Colon (tissue), 2 donors: ENCODE measurements around the gene SPATA31E1.

ENCODE experiments used
- FAIRE-seq: peaks from 2 replicates; lab custom pipeline; 2012; peaks lifted over from hg19 to GRCh38; lab: Jason Lieb, UNC
- donor health status: control.
- donor health status: control.

SPATA31E1 gene

GRCh38 chr9:87863882-87864465 is 18.7 kb upstream of the SPATA31E1 start:
- FAIRE-seq: no peak

DNA sequence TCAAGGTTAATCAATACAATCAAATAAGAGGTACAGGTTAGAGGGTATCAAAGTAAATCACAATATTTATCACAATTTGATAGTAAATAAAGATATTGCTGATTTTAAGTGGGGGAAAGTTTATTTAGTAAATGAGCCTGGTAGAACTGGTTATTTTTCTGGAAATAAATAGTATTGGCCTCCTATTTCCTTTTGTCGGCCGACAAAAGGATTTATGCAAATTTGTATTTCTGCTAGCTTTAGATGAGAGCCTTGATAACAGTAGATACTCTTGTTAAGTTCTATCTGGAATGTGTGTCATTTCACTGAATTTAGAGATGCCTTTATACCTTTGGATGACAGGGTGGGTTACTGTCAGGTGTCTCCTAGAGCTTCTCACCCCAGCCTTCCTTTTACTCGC is 17.8 kb upstream of the SPATA31E1 start:
- FAIRE-seq: no peak

DNA sequence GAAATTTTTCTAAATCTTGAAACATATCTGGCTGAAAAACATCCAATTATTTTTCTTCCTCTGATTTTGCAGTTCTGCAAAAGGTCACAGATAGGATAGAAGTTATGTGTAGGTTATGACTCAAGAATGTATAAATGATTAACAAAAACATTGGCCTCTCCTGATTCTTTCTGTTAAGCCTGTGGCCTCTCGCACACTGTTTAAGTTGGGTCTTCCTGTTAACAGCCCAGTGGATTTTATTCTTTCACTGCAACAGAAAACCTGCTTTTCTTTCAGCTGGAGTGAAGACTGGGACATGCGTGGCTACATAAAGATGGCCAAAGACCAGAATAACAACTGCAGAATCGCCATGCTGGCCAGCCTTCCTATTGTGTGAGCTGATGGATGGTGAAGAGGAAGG is 17.1 kb upstream of the SPATA31E1 start:
- no peak for FAIRE-seq

GRCh38 chr9:87867391-87867790 is 15.3 kb upstream of the SPATA31E1 start:
- no peak for FAIRE-seq

DNA sequence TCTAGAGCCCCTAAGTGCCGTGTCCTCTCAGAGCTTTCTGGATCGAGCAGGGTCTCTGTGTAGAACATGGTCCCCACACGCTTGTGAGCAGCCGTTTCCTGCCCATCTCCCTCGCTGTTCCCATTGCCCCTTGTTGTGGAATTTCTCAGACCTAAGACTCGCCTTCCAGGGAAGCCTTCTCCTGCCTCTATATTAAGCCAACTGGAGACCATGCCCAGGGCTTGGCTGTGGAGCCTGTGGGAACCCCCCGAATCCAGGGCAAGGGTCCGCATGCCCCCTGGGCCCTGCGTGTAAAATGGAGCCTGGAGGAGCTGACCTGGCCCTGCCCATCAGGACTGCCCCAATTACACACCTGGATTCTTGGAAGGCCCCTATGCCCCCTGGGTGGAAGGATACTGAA is 14.5 kb upstream of the SPATA31E1 start:
- FAIRE-seq: no peak

GRCh38 chr9:87868635-87869034 is 14.0 kb upstream of the SPATA31E1 start:
- no peak for FAIRE-seq

GRCh38 chr9:87869082-87869481 is 13.6 kb upstream of the SPATA31E1 start:
- FAIRE-seq: no peak

DNA sequence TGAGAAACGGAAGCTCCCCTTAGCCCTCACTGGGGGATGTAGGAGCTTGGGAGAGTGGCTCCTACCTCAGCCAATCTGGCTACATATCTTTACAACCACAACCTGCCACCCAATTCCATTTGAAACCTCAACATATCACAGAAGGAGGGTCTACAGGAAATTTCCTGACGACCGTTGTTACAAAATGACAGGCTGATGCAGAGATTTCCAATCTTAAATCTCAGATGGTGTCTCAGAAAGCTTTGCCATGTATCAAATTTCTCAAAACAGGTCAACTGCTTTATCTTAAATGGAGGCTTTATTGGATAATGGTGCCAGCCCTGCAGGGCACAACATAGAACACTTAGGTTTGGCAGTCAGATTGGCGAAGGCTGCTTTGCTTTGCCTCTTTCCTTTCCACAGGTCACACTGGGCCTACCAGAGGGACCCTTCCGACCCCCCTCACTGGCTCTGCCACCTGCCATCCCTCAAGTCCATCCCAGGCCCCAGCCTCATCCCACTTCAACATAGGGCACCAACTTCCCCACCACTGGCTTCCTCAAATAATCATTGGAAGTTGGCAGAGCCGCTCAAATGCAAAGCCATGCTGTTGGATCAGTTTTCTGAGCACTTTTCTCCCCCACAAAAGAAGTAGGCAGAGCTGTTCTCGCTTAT is 11.1 kb upstream of the SPATA31E1 start:
- no peak for FAIRE-seq

DNA sequence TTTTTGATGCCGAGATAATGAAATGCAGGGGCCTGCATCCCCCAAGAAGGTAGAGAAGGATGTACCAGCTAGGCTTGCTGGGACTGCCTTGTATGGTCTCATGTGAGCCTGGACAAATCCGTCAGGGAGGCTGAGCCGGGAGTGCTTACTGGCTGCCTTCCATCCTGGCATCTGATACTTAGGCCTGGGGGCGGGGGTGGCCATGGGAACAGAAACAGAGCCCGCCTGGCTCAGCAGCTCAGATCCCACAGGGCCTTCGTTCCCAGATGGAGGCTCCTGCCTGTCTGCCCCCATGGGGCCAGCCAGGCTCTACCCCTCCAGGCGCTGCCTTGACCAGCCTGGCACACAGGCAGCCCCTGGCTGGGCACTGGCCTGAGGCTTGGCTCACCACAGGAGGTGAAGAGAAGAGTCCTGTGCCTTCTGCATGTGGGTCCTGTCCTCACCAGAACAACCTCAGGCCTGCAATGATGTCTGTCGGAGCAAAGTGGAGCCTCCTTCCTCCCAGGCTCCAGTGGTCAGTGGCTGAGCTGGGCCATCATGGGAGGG is 10.5 kb upstream of the SPATA31E1 start:
- FAIRE-seq: no peak

GRCh38 chr9:87873607-87874303 is 8.9 kb upstream of the SPATA31E1 start:
- FAIRE-seq: no peak

- FAIRE-seq: no peak
Observed at GRCh38 chr9:87874304-87874623, 8.4 kb upstream of the SPATA31E1 start.

GRCh38 chr9:87875060-87875459 is 7.6 kb upstream of the SPATA31E1 start:
- FAIRE-seq: no peak

DNA sequence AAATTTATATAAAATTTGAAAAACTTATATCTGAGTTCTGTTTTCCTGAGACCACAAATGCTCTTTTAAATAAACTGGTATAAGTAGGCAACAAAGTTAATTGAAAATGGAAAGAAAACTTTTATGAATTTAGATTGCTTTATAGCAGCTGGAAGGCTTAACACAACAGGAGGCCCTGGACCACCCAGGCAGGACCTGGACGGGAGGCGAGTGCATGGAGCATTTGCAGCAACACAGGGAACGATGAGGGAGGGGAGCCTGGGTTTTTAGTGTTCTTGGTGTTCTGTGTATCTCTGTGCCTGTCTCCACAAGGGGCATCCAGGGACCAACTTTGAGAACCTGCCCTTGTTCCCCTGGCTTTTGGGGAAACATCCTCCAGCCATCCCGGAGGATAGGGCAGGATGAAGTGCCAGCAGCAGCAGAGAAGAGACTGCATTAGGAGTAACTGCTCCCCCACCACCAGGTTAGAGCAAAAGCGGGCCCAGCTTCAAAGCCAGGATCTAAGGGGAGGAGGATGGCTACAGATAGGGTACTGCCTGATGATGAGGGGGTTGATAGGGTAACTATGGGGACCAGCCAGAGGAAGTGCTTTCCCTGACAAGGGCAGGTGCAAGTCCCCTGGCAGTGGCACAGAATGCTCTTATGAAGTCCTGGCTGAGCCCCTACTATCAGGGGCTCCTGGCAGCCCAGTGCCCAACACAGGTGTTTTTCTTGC is 6.7 kb upstream of the SPATA31E1 start:
- FAIRE-seq: no peak

- FAIRE-seq: no peak
Observed at GRCh38 chr9:87876708-87877107, 6.0 kb upstream of the SPATA31E1 start.

DNA sequence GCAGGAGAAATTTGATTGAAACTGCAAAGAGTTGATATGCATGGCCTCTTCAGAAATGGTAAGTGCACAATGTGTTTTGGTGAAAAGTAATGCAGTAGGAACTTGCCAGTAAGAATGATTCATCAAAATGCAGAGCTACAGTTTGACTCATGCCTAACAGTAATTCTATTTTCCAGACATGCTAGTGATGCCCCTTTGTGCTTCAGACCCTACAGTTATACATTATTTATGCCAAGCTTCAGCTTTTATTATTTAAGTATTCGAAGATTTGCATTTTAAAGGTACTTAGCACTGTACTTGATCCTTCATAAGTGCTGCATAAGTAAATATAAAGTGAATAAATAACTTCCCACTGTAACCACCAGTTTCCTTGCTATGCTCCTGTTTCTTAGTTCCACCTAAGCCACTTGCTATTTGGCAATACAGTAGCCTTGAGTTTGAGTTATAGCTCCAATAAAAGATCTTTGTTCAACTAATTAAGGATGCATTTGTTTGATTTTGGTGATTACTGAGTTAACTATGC is 3.6 kb upstream of the SPATA31E1 start:
- FAIRE-seq: no peak

- FAIRE-seq: no peak
Observed at GRCh38 chr9:87880116-87880515, 2.6 kb upstream of the SPATA31E1 start.

- no peak for FAIRE-seq
Observed at GRCh38 chr9:87880683-87881082, 2.0 kb upstream of the SPATA31E1 start.

DNA sequence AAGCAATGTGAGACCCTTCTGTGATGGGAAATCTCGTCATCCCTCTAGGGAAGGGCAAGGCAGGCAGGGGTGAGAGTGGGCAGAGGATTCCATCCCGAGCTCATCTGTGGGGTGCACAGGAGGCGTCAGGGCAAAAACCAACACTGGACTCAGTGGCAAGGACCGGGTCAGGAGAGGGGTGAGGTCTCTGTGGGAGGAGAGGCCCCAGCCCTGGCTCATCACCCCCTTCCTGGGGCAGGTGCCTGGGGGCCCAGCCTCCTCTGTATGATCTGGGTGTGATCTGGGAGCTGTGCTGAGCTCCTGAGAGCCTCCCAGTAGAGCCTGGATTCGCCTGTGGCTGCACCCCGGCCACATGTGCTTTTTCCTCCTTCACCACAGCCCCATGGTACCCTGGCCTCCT is 597 bp downstream of the SPATA31E1 start:
- no peak for FAIRE-seq

- no peak for FAIRE-seq
Observed at GRCh38 chr9:87883990-87884389, 1.3 kb downstream of the SPATA31E1 start.

DNA sequence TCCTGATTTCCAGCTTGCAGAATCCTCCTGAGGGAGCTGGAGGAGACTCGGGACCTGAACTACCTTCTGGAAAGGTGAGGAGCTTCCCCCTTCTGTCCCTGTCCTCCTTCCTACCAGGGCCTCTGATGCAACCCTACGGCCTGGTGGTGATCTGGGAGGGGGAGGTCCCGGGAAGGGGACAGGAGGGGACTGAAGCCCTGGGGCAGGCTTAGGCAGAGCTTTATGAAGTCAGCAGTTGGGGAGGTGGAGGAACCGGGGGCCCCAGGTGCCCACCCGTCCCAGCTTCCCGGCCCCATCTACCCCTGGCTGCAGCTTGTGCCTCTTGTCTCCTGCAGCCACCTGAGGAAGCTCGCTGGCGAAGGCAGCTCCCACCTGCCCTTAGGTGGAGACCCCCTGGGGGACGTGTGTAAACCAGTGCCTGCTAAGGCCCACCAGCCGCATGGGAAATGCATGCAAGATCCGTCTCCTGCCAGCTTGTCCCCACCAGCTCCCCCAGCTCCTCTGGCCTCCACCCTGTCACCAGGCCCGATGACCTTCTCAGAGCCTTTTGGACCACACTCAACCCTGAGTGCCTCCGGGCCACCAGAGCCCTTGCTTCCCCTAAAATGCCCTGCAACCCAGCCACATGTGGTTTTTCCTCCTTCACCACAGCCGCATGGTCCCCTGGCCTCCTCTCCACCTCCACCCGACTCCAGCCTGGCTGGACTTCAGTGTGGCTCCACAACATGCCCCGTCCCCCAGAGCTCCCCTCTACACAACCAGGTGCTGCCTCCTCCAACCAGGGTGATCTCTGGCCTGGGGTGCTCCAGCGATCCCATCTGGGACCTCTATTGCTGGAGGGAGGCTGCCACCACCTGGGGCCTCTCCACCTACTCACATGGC is 2.1 kb downstream of the SPATA31E1 start:
- FAIRE-seq: no peak

DNA sequence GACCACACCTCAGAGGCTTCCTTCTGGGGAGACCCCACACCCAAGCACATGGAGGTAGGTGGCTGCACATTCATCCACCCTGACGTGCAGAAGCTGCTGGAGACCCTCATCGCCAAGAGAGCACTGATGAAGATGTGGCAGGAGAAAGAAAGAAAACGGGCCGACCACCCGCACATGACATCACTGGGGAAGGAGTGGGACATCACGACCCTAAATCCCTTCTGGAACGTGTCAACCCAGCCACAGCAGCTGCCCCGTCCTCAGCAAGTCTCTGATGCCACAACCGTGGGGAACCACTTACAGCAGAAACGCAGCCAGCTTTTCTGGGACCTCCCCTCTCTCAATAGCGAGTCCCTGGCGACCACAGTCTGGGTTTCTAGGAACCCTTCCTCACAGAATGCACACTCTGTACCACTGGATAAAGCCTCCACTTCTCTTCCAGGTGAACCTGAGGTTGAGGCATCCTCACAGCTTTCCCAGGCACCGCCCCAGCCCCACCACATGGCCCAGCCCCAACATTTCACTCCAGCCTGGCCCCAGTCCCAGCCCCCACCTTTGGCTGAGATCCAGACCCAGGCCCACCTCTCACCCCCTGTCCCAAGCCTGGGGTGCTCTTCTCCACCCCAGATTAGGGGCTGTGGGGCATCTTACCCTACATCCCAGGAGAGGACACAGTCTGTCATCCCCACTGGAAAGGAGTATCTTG is 3.0 kb downstream of the SPATA31E1 start:
- no peak for FAIRE-seq
